Parathyroid adenoma (tissue), 2 donors: ENCODE data around the gene CCDC178.

Experiments
- H2AFZ ChIP-seq: fragments of 300-600 bp; sonication (generic); one replicate; pipeline ENCODE4 v1.7.0; 2017; ENCODE audit warnings: antibody characterized with exemption, mild to moderate bottlenecking
- H3K27ac ChIP-seq: fragments of 300-600 bp; sonication (generic); one replicate; pipeline ENCODE4 v1.7.0; 2017
- H3K27me3 ChIP-seq: fragments of 300-600 bp; sonication (generic); one replicate; pipeline ENCODE4 v1.7.0; 2017; ENCODE audit warnings: low read length; ENCODE audit not compliant: control insufficient read depth, insufficient read depth
- H3K36me3 ChIP-seq: fragments of 300-600 bp; sonication (generic); one replicate; pipeline ENCODE4 v1.7.0; 2017; ENCODE audit warnings: low read length; ENCODE audit not compliant: control insufficient read depth, insufficient read depth
- H3K4me1 ChIP-seq: fragments of 300-600 bp; sonication (generic); one replicate; pipeline ENCODE4 v1.7.0; 2017; ENCODE audit warnings: control low read depth
- H3K4me2 ChIP-seq: fragments of 300-600 bp; sonication (generic); one replicate; pipeline ENCODE4 v1.7.0; 2017; ENCODE audit warnings: low read length
- H3K4me3 ChIP-seq: fragments of 300-600 bp; sonication (generic); one replicate; pipeline ENCODE4 v1.7.0; 2017; ENCODE audit warnings: low read depth, low read length
- H3K79me2 ChIP-seq: fragments of 300-600 bp; sonication (generic); one replicate; pipeline ENCODE4 v1.7.0; 2017; ENCODE audit warnings: control low read depth
- H3K9ac ChIP-seq: fragments of 300-600 bp; sonication (generic); one replicate; pipeline ENCODE4 v1.7.0; 2017; ENCODE audit warnings: mild to moderate bottlenecking
- H3K9me3 ChIP-seq: fragments of 300-600 bp; sonication (generic); one replicate; pipeline ENCODE4 v1.7.0; 2017; ENCODE audit warnings: low read length; ENCODE audit not compliant: control insufficient read depth
- CTCF ChIP-seq: fragments of 300-600 bp; sonication (generic); IDR thresholded peaks from one replicate; pipeline ENCODE4 v1.7.0; 2017; ENCODE audit warnings: antibody characterized with exemption, mild to moderate bottlenecking
- donor health status: primary hyperparathyroidism.

The CCDC178 gene

GRCh38 chr18:33210575-33211189, 229.8 kb downstream of the CCDC178 start:
- no peak overlapping the region for H2AFZ ChIP-seq
- H3K4me3 ChIP-seq: no peak overlapping the region
- no peak overlapping the region for H3K9ac ChIP-seq
- H3K27me3 ChIP-seq: no peaks in the 10 kb centered on the region
- H3K4me1 ChIP-seq: no peaks in the 10 kb centered on the region
- TF ChIP-seq CTCF: peak; percentile 29
- H3K79me2 ChIP-seq: no peaks in the 10 kb centered on the region
- no peak overlapping the region for H3K27ac ChIP-seq
- H3K4me2 ChIP-seq: no peak overlapping the region
- no peaks in the 10 kb centered on the region for H3K36me3 ChIP-seq
- no peaks in the 10 kb centered on the region for H3K9me3 ChIP-seq

- H3K27ac ChIP-seq: no peak overlapping the region
- no peak overlapping the region for H2AFZ ChIP-seq
Measured at GRCh38 chr18:33205777-33206176, 234.7 kb downstream of the CCDC178 start.

GRCh38 chr18:33201509-33201926, 239.0 kb downstream of the CCDC178 start:
- Histone ChIP-seq H3K4me1 (no peaks in the 10 kb centered on the region), H3K4me2 (peak overlapping the region; percentile 41), H2AFZ (peak overlapping the region; percentile 40), H3K9me3 (no peaks in the 10 kb centered on the region), H3K4me3 (no peak overlapping the region), H3K9ac (no peak overlapping the region), H3K27me3 (no peaks in the 10 kb centered on the region), H3K27ac (no peak overlapping the region), H3K79me2 (no peaks in the 10 kb centered on the region), H3K36me3 (no peaks in the 10 kb centered on the region)
- TF ChIP-seq CTCF: no peak

More at GRCh38 chr18:33205777-33206176, 234.7 kb downstream of the CCDC178 start:
- no peak overlapping the region for H3K4me2 ChIP-seq
- TF ChIP-seq CTCF: no peak
- no peaks in the 10 kb centered on the region for H3K27me3 ChIP-seq
- H3K9ac ChIP-seq: no peak overlapping the region
- H3K4me3 ChIP-seq: no peak overlapping the region
- no peaks in the 10 kb centered on the region for H3K9me3 ChIP-seq
- no peaks in the 10 kb centered on the region for H3K79me2 ChIP-seq
- no peaks in the 10 kb centered on the region for H3K36me3 ChIP-seq
- no peaks in the 10 kb centered on the region for H3K4me1 ChIP-seq

- Histone ChIP-seq H3K27ac (no peak overlapping the region), H3K4me3 (no peak overlapping the region)
Measured at GRCh38 chr18:33195795-33196194, 244.7 kb downstream of the CCDC178 start.

More at GRCh38 chr18:33195795-33196194, 244.7 kb downstream of the CCDC178 start:
- no peaks in the 10 kb centered on the region for H3K79me2 ChIP-seq
- no peaks in the 10 kb centered on the region for H3K9me3 ChIP-seq
- H3K36me3 ChIP-seq: no peaks in the 10 kb centered on the region
- H2AFZ ChIP-seq: no peak overlapping the region
- no peaks in the 10 kb centered on the region for H3K27me3 ChIP-seq
- H3K4me2 ChIP-seq: no peak overlapping the region
- H3K4me1 ChIP-seq: no peaks in the 10 kb centered on the region
- TF ChIP-seq CTCF: no peak
- no peak overlapping the region for H3K9ac ChIP-seq
